Measurements from ENCODE around the gene CLTCL1. TPM values are rescaled to one million over a fixed set of nuclear protein-coding genes. Genes with fewer than 3 reads are reported as not detected.
"Not testable (repeated sequence)": the region's sequence is repeated elsewhere in the genome, so short reads cannot be mapped to it uniquely, and the experiment has no call there.

The CLTCL1 gene
- total and polyA plus RNA-seq, 9 of the 15 experiments (the other 6 are each of a cell fraction or from before 2014, with no cell fraction given): 1.1 to 11.7 (median 5.0) TPM

DNA sequence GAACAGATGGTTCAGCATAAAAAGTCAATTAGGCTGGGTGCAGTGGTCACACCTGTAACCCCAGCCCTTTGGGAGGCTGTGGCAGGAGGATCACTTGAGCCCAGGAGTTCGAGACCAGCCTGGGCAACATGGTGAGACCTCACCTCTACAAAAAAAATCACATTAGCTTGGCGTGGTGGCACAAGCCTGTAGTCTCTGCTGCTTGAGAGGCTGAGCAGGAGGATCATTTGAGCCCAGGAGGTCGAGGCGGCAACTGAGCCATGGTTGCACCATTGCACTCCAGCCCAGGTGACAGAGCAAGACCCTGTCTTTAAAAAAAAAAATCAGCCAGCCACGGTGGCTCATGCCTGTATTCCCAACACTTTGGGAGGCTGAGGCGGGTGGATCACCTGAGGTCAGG is 31.9 kb upstream of the CLTCL1 start (continued):
- not testable (repeated sequence) for TF ChIP-seq JUN (IDR thresholded peaks at IDR 0.05; ENCODE audit: borderline replicate concordance, low read depth, low read length)
- TF ChIP-seq JUN (CRISPR knock-in tag; IDR thresholded peaks at IDR 0.05; ENCODE audit: borderline replicate concordance) (peak; percentile 70; the same call in 1 of the 2 replicates), ZNF282 (CRISPR knock-in tag; IDR thresholded peaks at IDR 0.05) (0 out of 2 replicates have a peak, but pooled peaks have one; percentile 24), HSF4 (CRISPR knock-in tag; IDR thresholded peaks at IDR 0.05; ENCODE audit: borderline replicate concordance) (peak; percentile 13; the same call in 1 of the 2 replicates), MCM7 (IDR thresholded peaks at IDR 0.05) (0 out of 4 replicates have a peak, but pooled peaks of 1 of the 2 experiments have one; percentile 80), MCM3 (IDR thresholded peaks at IDR 0.05) (peak; percentile 71)

DNA sequence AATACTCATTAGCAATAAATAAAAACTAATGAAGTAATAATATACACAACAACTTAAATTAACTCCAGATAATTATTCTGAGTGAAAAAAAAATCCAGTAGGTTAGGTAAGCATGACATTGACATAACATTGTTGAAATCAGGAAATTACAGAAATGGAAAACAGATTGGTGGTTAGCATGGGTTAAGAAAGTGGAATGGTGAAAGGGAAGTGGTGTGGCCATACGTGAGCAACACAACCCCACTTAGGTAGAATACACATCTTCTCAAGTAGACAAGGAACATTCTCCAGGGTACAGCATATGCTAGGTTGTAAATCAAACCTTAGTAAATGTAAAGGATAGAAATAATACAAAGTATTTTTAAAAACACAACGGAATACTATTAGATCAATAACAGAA is 30.2 kb upstream of the CLTCL1 start:
- H3K9me1 ChIP-seq (ENCODE audit: control insufficient read depth, insufficient read depth, low read length): no peaks in the 10 kb centered on the region
- H3K4me3 ChIP-seq: no peak overlapping the region
- H3K4me2 ChIP-seq (ENCODE audit: insufficient read depth, low read length): no peak overlapping the region
- no TSS peak for BruUV-seq (replicated peaks)
- H3K79me2 ChIP-seq (ENCODE audit: control insufficient read depth, insufficient read depth, low read length): no peaks in the 10 kb centered on the region
- DNase-seq (ENCODE audit: extremely low read depth in 1 of 4, low spot score in 3 of 4) (peak in 1 of 4 experiments; percentile 15), FAIRE-seq (no peak), ATAC-seq (no peak)
- TF ChIP-seq CTBP1 (IDR thresholded peaks at IDR 0.05; ENCODE audit: borderline replicate concordance) (no peak), ARHGAP35 (IDR thresholded peaks at IDR 0.05; ENCODE audit: partially characterized antibody) (no peak), CHD2 (IDR thresholded peaks at IDR 0.05; ENCODE audit: low read depth, low read length) (no peak), CAMTA2 (CRISPR knock-in tag; conservative IDR thresholded peaks at IDR 0.05) (no peak), ZBTB8A (IDR thresholded peaks at IDR 0.05; ENCODE audit: partially characterized antibody) (no peak)
- in situ Hi-C loops (cut with MboI) (no loop called here), intact Hi-C loops (cut with micrococcal nuclease) (no loop called here)
- H3K9ac ChIP-seq (ENCODE audit: insufficient read depth in 1 of 2, low read depth in 2 of 2, low read length in 2 of 2): no peak overlapping the region
- no peaks in the 10 kb centered on the region for H3K36me3 ChIP-seq (ENCODE audit: control insufficient read depth, insufficient read depth, low read length)
- no peaks in the 10 kb centered on the region for H3K4me1 ChIP-seq (replicated peaks in 1 of 2; ENCODE audit: control insufficient read depth in 2 of 2, insufficient read depth in 2 of 2, low read length in 2 of 2)
- peaks cover 16% of the 10 kb centered on the region for H3K9me3 ChIP-seq (replicated peaks; ENCODE audit: control insufficient read depth, insufficient read depth, low read depth, low read length)
- CTCF ChIA-PET (ENCODE audit: low intra/inter-chr PET ratio): no interaction called here
- POLR2A ChIA-PET: no interaction called here
- no peak overlapping the region for H3K27ac ChIP-seq (ENCODE audit: extremely low read depth, low read depth, low read length)
- WGBS (ENCODE audit: insufficient coverage, low coverage, missing lambda C conversion rate): 2% methylated on average over 2 of the region's 2 CpGs
- no peak overlapping the region for H2AFZ ChIP-seq (ENCODE audit: low read depth, low read length)
- H4K20me1 ChIP-seq (replicated peaks; ENCODE audit: control insufficient read depth, insufficient read depth, low read length): no peaks in the 10 kb centered on the region
- peaks cover 0 to 12% of the 10 kb centered on the region in 2 experiments; a peak in 2 of 5 replicates for H3K27me3 ChIP-seq (ENCODE audit: control insufficient read depth in 2 of 2, insufficient read depth in 2 of 2, low read length in 2 of 2)
